Measurements from ENCODE around the gene FURIN. TPM values are rescaled to one million over a fixed set of nuclear protein-coding genes. Genes with fewer than 3 reads are reported as not detected.

The FURIN gene
- total and polyA plus RNA-seq, 9 of the 15 experiments (the other 6 are each of a cell fraction or from before 2014, with no cell fraction given) = 0.92 to 99.9 (median 34.8) TPM

DNA sequence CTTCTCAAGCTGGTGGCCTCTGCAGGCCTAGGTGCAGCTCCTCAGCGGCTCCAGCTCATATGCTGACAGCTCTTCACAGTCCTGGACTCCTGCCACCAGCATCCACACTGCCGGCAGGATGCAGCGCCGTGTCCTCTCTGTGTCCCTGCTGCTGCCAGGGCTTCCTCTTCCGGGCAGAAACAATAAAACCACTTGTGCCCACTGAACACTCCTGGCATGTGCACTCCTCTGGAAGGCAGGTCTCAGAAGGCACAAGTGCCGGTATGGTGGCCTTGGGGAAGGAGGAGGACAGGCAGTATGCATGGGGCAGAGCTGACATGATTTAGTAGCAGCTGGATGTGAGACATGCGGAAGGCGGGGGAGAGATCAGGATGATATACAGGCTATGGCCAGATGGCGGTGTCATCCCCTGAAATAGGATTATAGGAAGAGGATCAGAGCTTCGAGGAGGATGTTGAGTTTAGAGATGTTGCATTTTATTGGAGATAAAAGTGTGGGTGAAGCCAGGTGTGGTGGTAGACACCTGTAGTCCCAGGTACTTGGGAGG, 27.3 kb downstream of the FURIN start (continued):
- TF ChIP-seq IRF9 (tag; IDR thresholded peaks at IDR 0.05) (no peak), ETV6 (IDR thresholded peaks at IDR 0.05; ENCODE audit: borderline replicate concordance in 1 of 2, low read depth in 2 of 2, low read length in 1 of 2) (0 out of 4 replicates have a peak, but pooled peaks of 1 of the 2 experiments have one; percentile 56), ETV6 (CRISPR knock-in tag; IDR thresholded peaks at IDR 0.05; ENCODE audit: borderline replicate concordance) (no peak), MECOM (CRISPR knock-in tag; IDR thresholded peaks at IDR 0.05) (peak; percentile 71; the same call in 1 of the 2 replicates), FOXO4 (CRISPR knock-in tag; IDR thresholded peaks at IDR 0.05) (no peak), CHD1 (IDR thresholded peaks at IDR 0.05; ENCODE audit: low read length) (no peak), PRMT5 (CRISPR knock-in tag; IDR thresholded peaks at IDR 0.05) (no peak), VEZF1 (CRISPR knock-in tag; IDR thresholded peaks at IDR 0.05) (peak; percentile 65), CTCF (IDR thresholded peaks at IDR 0.05 in 2 of 3, conservative IDR thresholded peaks at IDR 0.05 in 1 of 3; ENCODE audit: insufficient read depth in 2 of 3, low read depth in 1 of 3, low read length in 3 of 3) (peak; percentile 57 to 72 (median 64)), KLF1 (tag; IDR thresholded peaks at IDR 0.05) (no peak)
- TF ChIP-seq, protein P1, sequence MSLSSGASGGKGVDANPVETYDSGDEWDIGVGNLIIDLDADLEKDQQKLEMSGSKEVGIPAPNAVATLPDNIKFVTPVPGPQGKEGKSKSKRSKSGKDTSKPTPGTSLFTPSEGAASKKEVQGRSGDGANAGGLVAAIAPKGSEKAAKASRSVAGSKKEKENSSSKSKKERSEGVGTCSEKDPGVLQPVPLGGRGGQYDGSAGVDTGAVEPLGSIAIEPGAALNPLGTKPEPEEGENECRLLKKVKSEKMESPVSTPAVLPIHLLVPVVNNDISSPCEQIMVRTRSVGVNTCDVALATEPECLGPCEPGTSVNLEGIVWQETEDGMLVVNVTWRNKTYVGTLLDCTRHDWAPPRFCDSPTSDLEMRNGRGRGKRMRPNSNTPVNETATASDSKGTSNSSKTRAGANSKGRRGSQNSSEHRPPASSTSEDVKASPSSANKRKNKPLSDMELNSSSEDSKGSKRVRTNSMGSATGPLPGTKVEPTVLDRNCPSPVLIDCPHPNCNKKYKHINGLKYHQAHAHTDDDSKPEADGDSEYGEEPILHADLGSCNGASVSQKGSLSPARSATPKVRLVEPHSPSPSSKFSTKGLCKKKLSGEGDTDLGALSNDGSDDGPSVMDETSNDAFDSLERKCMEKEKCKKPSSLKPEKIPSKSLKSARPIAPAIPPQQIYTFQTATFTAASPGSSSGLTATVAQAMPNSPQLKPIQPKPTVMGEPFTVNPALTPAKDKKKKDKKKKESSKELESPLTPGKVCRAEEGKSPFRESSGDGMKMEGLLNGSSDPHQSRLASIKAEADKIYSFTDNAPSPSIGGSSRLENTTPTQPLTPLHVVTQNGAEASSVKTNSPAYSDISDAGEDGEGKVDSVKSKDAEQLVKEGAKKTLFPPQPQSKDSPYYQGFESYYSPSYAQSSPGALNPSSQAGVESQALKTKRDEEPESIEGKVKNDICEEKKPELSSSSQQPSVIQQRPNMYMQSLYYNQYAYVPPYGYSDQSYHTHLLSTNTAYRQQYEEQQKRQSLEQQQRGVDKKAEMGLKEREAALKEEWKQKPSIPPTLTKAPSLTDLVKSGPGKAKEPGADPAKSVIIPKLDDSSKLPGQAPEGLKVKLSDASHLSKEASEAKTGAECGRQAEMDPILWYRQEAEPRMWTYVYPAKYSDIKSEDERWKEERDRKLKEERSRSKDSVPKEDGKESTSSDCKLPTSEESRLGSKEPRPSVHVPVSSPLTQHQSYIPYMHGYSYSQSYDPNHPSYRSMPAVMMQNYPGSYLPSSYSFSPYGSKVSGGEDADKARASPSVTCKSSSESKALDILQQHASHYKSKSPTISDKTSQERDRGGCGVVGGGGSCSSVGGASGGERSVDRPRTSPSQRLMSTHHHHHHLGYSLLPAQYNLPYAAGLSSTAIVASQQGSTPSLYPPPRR (CRISPR knock-in tag; IDR thresholded peaks at IDR 0.05; ENCODE audit: borderline replicate concordance) = no peak
- TF ChIP-seq, protein P2, sequence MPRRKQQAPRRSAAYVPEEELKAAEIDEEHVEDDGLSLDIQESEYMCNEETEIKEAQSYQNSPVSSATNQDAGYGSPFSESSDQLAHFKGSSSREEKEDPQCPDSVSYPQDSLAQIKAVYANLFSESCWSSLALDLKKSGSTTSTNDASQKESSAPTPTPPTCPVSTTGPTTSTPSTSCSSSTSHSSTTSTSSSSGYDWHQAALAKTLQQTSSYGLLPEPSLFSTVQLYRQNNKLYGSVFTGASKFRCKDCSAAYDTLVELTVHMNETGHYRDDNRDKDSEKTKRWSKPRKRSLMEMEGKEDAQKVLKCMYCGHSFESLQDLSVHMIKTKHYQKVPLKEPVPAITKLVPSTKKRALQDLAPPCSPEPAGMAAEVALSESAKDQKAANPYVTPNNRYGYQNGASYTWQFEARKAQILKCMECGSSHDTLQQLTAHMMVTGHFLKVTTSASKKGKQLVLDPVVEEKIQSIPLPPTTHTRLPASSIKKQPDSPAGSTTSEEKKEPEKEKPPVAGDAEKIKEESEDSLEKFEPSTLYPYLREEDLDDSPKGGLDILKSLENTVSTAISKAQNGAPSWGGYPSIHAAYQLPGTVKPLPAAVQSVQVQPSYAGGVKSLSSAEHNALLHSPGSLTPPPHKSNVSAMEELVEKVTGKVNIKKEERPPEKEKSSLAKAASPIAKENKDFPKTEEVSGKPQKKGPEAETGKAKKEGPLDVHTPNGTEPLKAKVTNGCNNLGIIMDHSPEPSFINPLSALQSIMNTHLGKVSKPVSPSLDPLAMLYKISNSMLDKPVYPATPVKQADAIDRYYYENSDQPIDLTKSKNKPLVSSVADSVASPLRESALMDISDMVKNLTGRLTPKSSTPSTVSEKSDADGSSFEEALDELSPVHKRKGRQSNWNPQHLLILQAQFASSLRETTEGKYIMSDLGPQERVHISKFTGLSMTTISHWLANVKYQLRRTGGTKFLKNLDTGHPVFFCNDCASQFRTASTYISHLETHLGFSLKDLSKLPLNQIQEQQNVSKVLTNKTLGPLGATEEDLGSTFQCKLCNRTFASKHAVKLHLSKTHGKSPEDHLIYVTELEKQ (CRISPR knock-in tag; IDR thresholded peaks at IDR 0.05) = no peak

Data from K562 (cell line).